Activated CD4-positive, alpha-beta T cell treated with anti-CD3 and anti-CD28 coated beads, Interleukin-2, amount 50 U/mL, for 24 hours (primary cell): ENCODE results near the gene PTPRN.

Experiments
- DNase-seq, 2 donors: peaks; one replicate each; pipeline ENCODE4 v3.0.0-alpha.2; 2020; ENCODE audit warnings: low read depth in 1 of 2, low spot score in 1 of 2

Gene PTPRN

GRCh38 chr2:219308142-219309101, 779 bp downstream of the PTPRN start:
- peak; percentile 38 to 40 for DNase-seq

- DNase-seq = no peak
Measured at GRCh38 chr2:219306047-219306446, 3.2 kb downstream of the PTPRN start.

GRCh38 chr2:219304223-219304622, 5.0 kb downstream of the PTPRN start:
- no peak for DNase-seq

GRCh38 chr2:219302412-219302968, 6.7 kb downstream of the PTPRN start:
- DNase-seq = no peak

GRCh38 chr2:219300022-219300421, 9.2 kb downstream of the PTPRN start:
- no peak for DNase-seq

- no peak for DNase-seq
Measured at GRCh38 chr2:219299372-219299760, 9.8 kb downstream of the PTPRN start.

GRCh38 chr2:219298759-219299371, 10.3 kb downstream of the PTPRN start:
- peak; percentile 88 to 89 for DNase-seq

GRCh38 chr2:219297766-219298456, 11.3 kb downstream of the PTPRN start:
- no peak for DNase-seq

- no peak for DNase-seq
Measured at GRCh38 chr2:219296631-219297391, 12.4 kb downstream of the PTPRN start.

GRCh38 chr2:219296142-219296541, 13.1 kb downstream of the PTPRN start:
- DNase-seq = no peak

- DNase-seq = peak; percentile 81 to 84
Measured at GRCh38 chr2:219294356-219295351, 14.5 kb downstream of the PTPRN start.

- DNase-seq = no peak
Measured at GRCh38 chr2:219293736-219294231, 15.4 kb downstream of the PTPRN start.

- DNase-seq = no peak
Measured at GRCh38 chr2:219292616-219293015, 16.6 kb downstream of the PTPRN start.

GRCh38 chr2:219291910-219292490, 17.2 kb downstream of the PTPRN start:
- DNase-seq = no peak

- no peak for DNase-seq
Measured at GRCh38 chr2:219291394-219291793, 17.8 kb downstream of the PTPRN start.

GRCh38 chr2:219290381-219291171, 18.6 kb downstream of the PTPRN start:
- DNase-seq = no peak

GRCh38 chr2:219289537-219290361, 19.5 kb downstream of the PTPRN start:
- DNase-seq = no peak
